ENCODE measurements around the gene PDCD5.
"Not testable (repeated sequence)": the region's sequence is repeated elsewhere in the genome, so short reads cannot be mapped to it uniquely, and the experiment has no call there.

The PDCD5 gene

DNA sequence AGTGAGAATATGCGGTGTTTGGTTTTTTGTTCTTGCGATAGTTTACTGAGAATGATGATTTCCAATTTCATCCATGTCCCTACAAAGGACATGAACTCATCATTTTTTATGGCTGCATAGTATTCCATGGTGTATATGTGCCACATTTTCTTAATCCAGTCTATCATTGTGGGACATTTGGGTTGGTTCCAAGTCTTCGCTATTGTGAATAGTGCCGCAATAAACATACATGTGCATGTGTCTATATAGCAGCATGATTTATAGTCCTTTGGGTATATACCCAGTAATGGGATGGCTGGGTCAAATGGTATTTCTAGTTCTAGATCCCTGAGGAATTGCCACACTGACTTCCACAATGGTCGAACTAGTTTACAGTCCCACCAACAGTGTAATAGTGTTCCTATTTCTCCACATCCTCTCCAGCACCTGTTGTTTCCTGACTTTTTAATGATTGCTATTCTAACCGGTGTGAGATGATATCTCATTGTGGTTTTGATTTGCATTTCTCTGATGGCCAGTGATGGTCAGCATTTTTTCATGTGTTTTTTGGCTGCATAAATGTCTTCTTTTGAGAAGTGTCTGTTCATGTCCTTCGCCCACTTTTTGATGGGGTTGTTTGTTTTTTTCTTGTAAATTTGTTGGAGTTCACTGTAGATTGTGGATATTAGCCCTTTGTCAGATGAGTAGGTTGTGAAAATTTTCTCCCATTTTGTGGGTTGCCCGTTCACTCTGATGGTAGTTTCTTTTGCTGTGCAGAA, 6.9 kb downstream of the PDCD5 start:
- H3K4me1 ChIP-seq (ENCODE audit: control insufficient read depth, low read depth, low read length); H3K27me3 ChIP-seq (ENCODE audit: control insufficient read depth, insufficient read depth, low read length); H3K27ac ChIP-seq (ENCODE audit: low read length); H3K9me3 ChIP-seq (ENCODE audit: control insufficient read depth, low read depth, low read length); H3K4me3 ChIP-seq (ENCODE audit: low read length); H3K9ac ChIP-seq (ENCODE audit: low read length): not testable (repeated sequence)
- peaks cover 26% of the 10 kb centered on the region for H3K36me3 ChIP-seq (ENCODE audit: control insufficient read depth, low read depth, low read length)

GRCh38 chr19:32594021-32594420, 13.0 kb downstream of the PDCD5 start:
- Histone ChIP-seq H3K9ac (ENCODE audit: low read length) (no peak overlapping the region), H3K4me1 (ENCODE audit: control insufficient read depth, low read depth, low read length) (no peaks in the 10 kb centered on the region), H3K4me3 (ENCODE audit: low read length) (no peak overlapping the region), H3K9me3 (ENCODE audit: control insufficient read depth, low read depth, low read length) (no peaks in the 10 kb centered on the region), H3K36me3 (ENCODE audit: control insufficient read depth, low read depth, low read length) (peaks cover 36% of the 10 kb centered on the region), H3K27me3 (ENCODE audit: control insufficient read depth, insufficient read depth, low read length) (no peaks in the 10 kb centered on the region), H3K27ac (ENCODE audit: low read length) (no peak overlapping the region)

DNA sequence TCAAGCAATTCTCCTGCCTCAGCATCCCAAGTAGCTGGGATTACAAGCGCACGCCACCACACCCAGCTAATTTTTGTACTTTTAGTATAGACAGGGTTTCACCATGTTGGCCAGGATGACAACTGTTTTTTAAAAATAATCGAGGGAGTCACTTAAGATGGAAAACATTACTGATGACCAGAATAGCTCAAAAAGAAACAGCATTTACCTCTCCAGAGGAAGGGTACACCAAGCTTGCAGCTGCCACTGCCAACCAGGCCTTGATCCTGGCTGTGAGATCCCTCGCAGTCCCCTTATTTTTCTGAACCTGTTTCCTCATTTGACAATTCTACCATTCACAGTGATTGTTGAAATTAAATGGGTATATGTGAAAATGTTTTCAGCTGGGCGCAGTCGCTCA, 14.5 kb downstream of the PDCD5 start:
- no peak overlapping the region for H3K4me3 ChIP-seq (ENCODE audit: low read length)
- no peaks in the 10 kb centered on the region for H3K4me1 ChIP-seq (ENCODE audit: control insufficient read depth, low read depth, low read length)
- H3K36me3 ChIP-seq (ENCODE audit: control insufficient read depth, low read depth, low read length), result peaks cover 42% of the 10 kb centered on the region
- H3K27me3 ChIP-seq (ENCODE audit: control insufficient read depth, insufficient read depth, low read length), result no peaks in the 10 kb centered on the region
- no peak overlapping the region for H3K27ac ChIP-seq (ENCODE audit: low read length)
- no peaks in the 10 kb centered on the region for H3K9me3 ChIP-seq (ENCODE audit: control insufficient read depth, low read depth, low read length)
- H3K9ac ChIP-seq (ENCODE audit: low read length), result no peak overlapping the region

DNA sequence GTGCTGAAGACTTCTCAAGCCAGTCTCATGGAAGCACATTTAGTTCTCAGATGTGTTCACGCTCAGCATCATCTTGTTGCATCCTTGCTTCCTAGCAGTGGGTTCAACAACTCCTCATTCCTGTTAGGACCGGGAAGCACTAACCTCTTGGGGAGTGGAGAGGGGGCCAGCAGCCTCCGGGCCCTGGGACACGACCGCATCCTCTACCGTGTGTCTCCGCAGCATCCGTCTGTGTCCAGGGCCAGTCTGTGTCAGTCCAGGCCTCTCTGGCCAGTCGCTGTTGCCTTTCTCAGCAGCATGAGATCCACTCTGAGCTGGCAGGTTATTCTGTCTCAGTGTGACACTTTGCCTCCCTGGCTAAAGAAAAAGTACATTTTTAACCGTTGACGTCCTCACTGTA, 17.0 kb downstream of the PDCD5 start:
- no peak overlapping the region for H3K9ac ChIP-seq (ENCODE audit: low read length)
- H3K27me3 ChIP-seq (ENCODE audit: control insufficient read depth, insufficient read depth, low read length), result no peaks in the 10 kb centered on the region
- H3K4me1 ChIP-seq (ENCODE audit: control insufficient read depth, low read depth, low read length), result no peaks in the 10 kb centered on the region
- peaks cover 43% of the 10 kb centered on the region for H3K36me3 ChIP-seq (ENCODE audit: control insufficient read depth, low read depth, low read length)
- no peak overlapping the region for H3K27ac ChIP-seq (ENCODE audit: low read length)
- no peaks in the 10 kb centered on the region for H3K9me3 ChIP-seq (ENCODE audit: control insufficient read depth, low read depth, low read length)
- H3K4me3 ChIP-seq (ENCODE audit: low read length), result no peak overlapping the region

GRCh38 chr19:32599258-32599657, 18.3 kb downstream of the PDCD5 start:
- Histone ChIP-seq H3K9ac (ENCODE audit: low read length) (no peak overlapping the region), H3K9me3 (ENCODE audit: control insufficient read depth, low read depth, low read length) (no peaks in the 10 kb centered on the region), H3K27ac (ENCODE audit: low read length) (no peak overlapping the region), H3K36me3 (ENCODE audit: control insufficient read depth, low read depth, low read length) (peaks cover 44% of the 10 kb centered on the region), H3K4me3 (ENCODE audit: low read length) (no peak overlapping the region), H3K27me3 (ENCODE audit: control insufficient read depth, insufficient read depth, low read length) (no peaks in the 10 kb centered on the region), H3K4me1 (ENCODE audit: control insufficient read depth, low read depth, low read length) (no peaks in the 10 kb centered on the region)

DNA sequence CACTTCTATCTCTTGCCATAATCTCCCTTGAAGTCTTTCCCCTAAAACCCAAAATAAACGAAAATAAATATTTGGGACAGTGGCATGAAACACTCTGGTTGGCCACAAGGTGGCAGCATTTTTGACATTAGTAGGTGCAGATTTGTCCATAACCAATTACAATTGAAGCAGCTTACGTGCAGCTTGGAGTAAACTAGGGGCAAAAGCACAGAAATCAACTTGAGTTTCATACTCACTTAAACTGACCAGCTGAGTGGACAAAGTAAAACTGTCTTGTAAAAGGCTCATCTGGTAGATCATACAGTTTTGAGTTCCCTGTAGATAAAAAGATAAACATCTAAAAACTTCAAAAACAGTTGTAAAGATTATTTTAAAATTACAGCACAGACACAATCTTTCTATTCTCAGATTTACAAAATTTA, 18.8 kb downstream of the PDCD5 start:
- Histone ChIP-seq H3K36me3 (ENCODE audit: control insufficient read depth, low read depth, low read length) (peaks cover 40% of the 10 kb centered on the region), H3K4me3 (ENCODE audit: low read length) (no peak overlapping the region)

DNA sequence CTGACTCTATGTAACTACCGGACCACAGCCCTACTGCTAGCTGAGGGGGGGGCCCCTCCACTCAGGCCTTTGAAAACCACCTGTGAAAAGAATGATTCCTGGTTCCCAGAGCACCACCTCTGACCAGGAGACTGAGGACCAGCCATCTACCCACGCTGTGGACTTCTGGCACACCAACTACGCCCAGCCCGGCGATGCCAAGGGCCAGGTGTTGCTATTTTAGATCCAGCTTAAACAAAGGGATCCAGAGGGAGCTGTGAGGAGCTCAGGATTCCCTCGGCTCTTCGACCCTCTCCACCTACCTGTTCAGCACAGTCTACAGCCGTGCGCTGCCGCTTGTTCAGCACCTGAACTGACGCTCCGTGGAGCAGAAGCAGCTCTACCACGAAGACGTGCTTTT, 23.0 kb downstream of the PDCD5 start:
- no peak overlapping the region for H3K9ac ChIP-seq (ENCODE audit: low read length)
- no peak overlapping the region for H3K4me3 ChIP-seq (ENCODE audit: low read length)
- no peaks in the 10 kb centered on the region for H3K27me3 ChIP-seq (ENCODE audit: control insufficient read depth, insufficient read depth, low read length)
- H3K27ac ChIP-seq (ENCODE audit: low read length), result no peak overlapping the region
- peaks cover 33% of the 10 kb centered on the region for H3K36me3 ChIP-seq (ENCODE audit: control insufficient read depth, low read depth, low read length)
- H3K9me3 ChIP-seq (ENCODE audit: control insufficient read depth, low read depth, low read length), result no peaks in the 10 kb centered on the region
- no peaks in the 10 kb centered on the region for H3K4me1 ChIP-seq (ENCODE audit: control insufficient read depth, low read depth, low read length)

More for the DNA sequence above, 18.8 kb downstream of the PDCD5 start:
- Histone ChIP-seq H3K9me3 (ENCODE audit: control insufficient read depth, low read depth, low read length) (no peaks in the 10 kb centered on the region), H3K4me1 (ENCODE audit: control insufficient read depth, low read depth, low read length) (no peaks in the 10 kb centered on the region), H3K9ac (ENCODE audit: low read length) (no peak overlapping the region), H3K27me3 (ENCODE audit: control insufficient read depth, insufficient read depth, low read length) (no peaks in the 10 kb centered on the region), H3K27ac (ENCODE audit: low read length) (no peak overlapping the region)

DNA sequence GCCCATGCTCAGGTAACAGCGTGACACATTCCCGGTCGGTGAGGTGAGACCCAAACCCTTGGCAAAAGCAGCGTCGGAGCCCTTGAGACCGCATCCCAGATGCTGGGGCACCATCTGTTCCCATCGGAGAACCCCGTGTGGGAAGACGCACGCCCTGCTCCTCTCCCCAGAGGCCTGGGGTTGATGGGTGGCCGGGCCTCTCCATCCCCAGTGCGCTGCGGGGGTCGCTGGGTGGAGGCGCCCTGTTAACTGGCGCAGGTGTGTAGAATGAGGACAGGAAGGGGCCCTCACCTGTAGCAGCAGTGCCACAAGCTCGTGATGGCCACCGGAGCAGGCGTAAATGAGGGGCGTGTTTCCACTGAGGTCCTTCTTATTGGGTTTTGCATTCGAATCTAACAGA, 24.6 kb downstream of the PDCD5 start:
- H3K27ac ChIP-seq (ENCODE audit: low read length), result no peak overlapping the region
- no peak overlapping the region for H3K9ac ChIP-seq (ENCODE audit: low read length)
- H3K36me3 ChIP-seq (ENCODE audit: control insufficient read depth, low read depth, low read length), result peaks cover 29% of the 10 kb centered on the region
- H3K4me3 ChIP-seq (ENCODE audit: low read length), result no peak overlapping the region
- no peaks in the 10 kb centered on the region for H3K27me3 ChIP-seq (ENCODE audit: control insufficient read depth, insufficient read depth, low read length)
- no peaks in the 10 kb centered on the region for H3K4me1 ChIP-seq (ENCODE audit: control insufficient read depth, low read depth, low read length)
- no peaks in the 10 kb centered on the region for H3K9me3 ChIP-seq (ENCODE audit: control insufficient read depth, low read depth, low read length)

GRCh38 chr19:32606289-32606688, 25.3 kb downstream of the PDCD5 start:
- Histone ChIP-seq H3K36me3 (ENCODE audit: control insufficient read depth, low read depth, low read length) (peaks cover 29% of the 10 kb centered on the region), H3K4me3 (ENCODE audit: low read length) (no peak overlapping the region), H3K9me3 (ENCODE audit: control insufficient read depth, low read depth, low read length) (no peaks in the 10 kb centered on the region), H3K27me3 (ENCODE audit: control insufficient read depth, insufficient read depth, low read length) (no peaks in the 10 kb centered on the region), H3K9ac (ENCODE audit: low read length) (no peak overlapping the region), H3K4me1 (ENCODE audit: control insufficient read depth, low read depth, low read length) (no peaks in the 10 kb centered on the region), H3K27ac (ENCODE audit: low read length) (no peak overlapping the region)

GRCh38 chr19:32607479-32607878, 26.5 kb downstream of the PDCD5 start:
- no peak overlapping the region for H3K9ac ChIP-seq (ENCODE audit: low read length)
- peaks cover 36% of the 10 kb centered on the region for H3K36me3 ChIP-seq (ENCODE audit: control insufficient read depth, low read depth, low read length)
- H3K4me3 ChIP-seq (ENCODE audit: low read length), result no peak overlapping the region
- no peaks in the 10 kb centered on the region for H3K4me1 ChIP-seq (ENCODE audit: control insufficient read depth, low read depth, low read length)
- no peak overlapping the region for H3K27ac ChIP-seq (ENCODE audit: low read length)
- H3K9me3 ChIP-seq (ENCODE audit: control insufficient read depth, low read depth, low read length), result no peaks in the 10 kb centered on the region
- no peaks in the 10 kb centered on the region for H3K27me3 ChIP-seq (ENCODE audit: control insufficient read depth, insufficient read depth, low read length)

- no peaks in the 10 kb centered on the region for H3K4me1 ChIP-seq (ENCODE audit: control insufficient read depth, low read depth, low read length)
- no peak overlapping the region for H3K4me3 ChIP-seq (ENCODE audit: low read length)
- no peak overlapping the region for H3K9ac ChIP-seq (ENCODE audit: low read length)
- no peaks in the 10 kb centered on the region for H3K9me3 ChIP-seq (ENCODE audit: control insufficient read depth, low read depth, low read length)
- H3K27me3 ChIP-seq (ENCODE audit: control insufficient read depth, insufficient read depth, low read length), result no peaks in the 10 kb centered on the region
- no peak overlapping the region for H3K27ac ChIP-seq (ENCODE audit: low read length)
- H3K36me3 ChIP-seq (ENCODE audit: control insufficient read depth, low read depth, low read length), result peaks cover 37% of the 10 kb centered on the region
Measured at GRCh38 chr19:32611161-32611560, 30.2 kb downstream of the PDCD5 start.

GRCh38 chr19:32613008-32613407, 32.0 kb downstream of the PDCD5 start:
- Histone ChIP-seq H3K36me3 (ENCODE audit: control insufficient read depth, low read depth, low read length) (peaks cover 34% of the 10 kb centered on the region), H3K4me1 (ENCODE audit: control insufficient read depth, low read depth, low read length) (no peaks in the 10 kb centered on the region)

More at GRCh38 chr19:32613008-32613407, 32.0 kb downstream of the PDCD5 start:
- Histone ChIP-seq H3K9me3 (ENCODE audit: control insufficient read depth, low read depth, low read length) (no peaks in the 10 kb centered on the region), H3K9ac (ENCODE audit: low read length) (no peak overlapping the region), H3K27me3 (ENCODE audit: control insufficient read depth, insufficient read depth, low read length) (no peaks in the 10 kb centered on the region), H3K27ac (ENCODE audit: low read length) (no peak overlapping the region), H3K4me3 (ENCODE audit: low read length) (no peak overlapping the region)

Data from iPS-18a (cell line).